Fibroblast of lung (primary cell): ENCODE measurements around the gene ACKR2. TPM values are rescaled to one million over a fixed set of nuclear protein-coding genes. Genes with fewer than 3 reads are reported as not detected.

Source experiments
- DNase-seq, 2 donors: peaks; one replicate each; pipeline versions ENCODE4 v3.0.0 to v3.0.0-alpha.2; 2010; ENCODE audit warnings: low read depth in 2 of 2
- H2AFZ ChIP-seq: 2 replicates; pipeline ENCODE4 v1.5.1; 2012; ENCODE audit warnings: low read length, control low read depth, inconsistent platforms
- H3K27ac ChIP-seq: 2 replicates; pipeline ENCODE4 v1.5.1; 2011; ENCODE audit warnings: low read length, control low read depth; ENCODE audit not compliant: insufficient read depth
- H3K27me3 ChIP-seq: 2 replicates; pipeline ENCODE4 v1.5.1; 2011; ENCODE audit warnings: mild to moderate bottlenecking, low read length; ENCODE audit not compliant: control insufficient read depth, insufficient read depth
- H3K36me3 ChIP-seq: 2 replicates; pipeline ENCODE4 v1.5.1; 2011; ENCODE audit warnings: low read length; ENCODE audit not compliant: control insufficient read depth, insufficient read depth
- H3K4me1 ChIP-seq: 2 replicates; pipeline ENCODE4 v1.5.1; 2011; ENCODE audit warnings: low read length; ENCODE audit not compliant: control insufficient read depth, insufficient read depth; ENCODE audit errors: extremely low read depth
- H3K4me2 ChIP-seq: 2 replicates; pipeline ENCODE4 v1.5.1; 2011; ENCODE audit warnings: low read length, control low read depth; ENCODE audit not compliant: insufficient read depth; ENCODE audit errors: extremely low read depth
- H3K4me3 ChIP-seq, 4 experiments: fragments of 200-600 bp in 1 of 4; sonication (generic) in 1 of 4; replicated peaks in 1 of 4; 2 replicates each; pipeline ENCODE4 v1.5.1; 2011 to 2016; ENCODE audit warnings: low read length in 4 of 4, low read depth in 3 of 4, mild to moderate bottlenecking in 3 of 4, control low read depth in 2 of 4, inconsistent platforms in 1 of 4, mixed read lengths in 1 of 4; ENCODE audit not compliant: insufficient read depth in 1 of 4; ENCODE audit errors: control extremely low read depth in 1 of 4
- H3K79me2 ChIP-seq: 2 replicates; pipeline ENCODE4 v1.5.1; 2012; ENCODE audit warnings: mild to moderate bottlenecking, low read length, inconsistent platforms; ENCODE audit not compliant: control insufficient read depth, insufficient read depth
- H3K9ac ChIP-seq: 2 replicates; pipeline ENCODE4 v1.5.1; 2011; ENCODE audit warnings: mild to moderate bottlenecking, low read length, control low read depth; ENCODE audit not compliant: insufficient read depth
- H3K9me3 ChIP-seq: 2 replicates; pipeline ENCODE4 v1.5.1; 2012; ENCODE audit warnings: low read depth, low read length; ENCODE audit not compliant: control insufficient read depth, insufficient read depth
- H4K20me1 ChIP-seq: 2 replicates; pipeline ENCODE4 v1.5.1; 2011; ENCODE audit warnings: low read length; ENCODE audit not compliant: control insufficient read depth, insufficient read depth; ENCODE audit errors: extremely low read depth
- CTCF ChIP-seq, 2 donors: IDR thresholded peaks in 1 of 2; conservative IDR thresholded peaks in 1 of 2; 1 replicate in 1 of 2; 2 replicates in 1 of 2; pipeline ENCODE4 v1.5.1; 2011 to 2012; ENCODE audit warnings: low read length in 2 of 2, control low read depth in 1 of 2, inconsistent platforms in 1 of 2, low read depth in 1 of 2, mild to moderate bottlenecking in 1 of 2
- EZH2 ChIP-seq: IDR thresholded peaks from 2 replicates; pipeline ENCODE4 v1.5.1; 2012; ENCODE audit warnings: low read length, control low read depth, mild to moderate bottlenecking; ENCODE audit errors: missing control alignments
- polyA plus RNA-seq, 2 donors: library from polyadenylated mRNA; depleted of rRNA in 1 of 2; stranded (reverse) in 1 of 2; unstranded in 1 of 2; fragments of >200 nt; gene quantifications; 2 replicates each; pipeline ENCODE4 v1.2.1, GENCODE V29; 2011 to 2012; ENCODE audit warnings: missing spikeins in 1 of 2
- total RNA-seq: library from RNA; depleted of rRNA; stranded (reverse); fragments of >200 nt; gene quantifications from 2 replicates; pipeline ENCODE4 v1.2.1, GENCODE V29; 2014

The ACKR2 gene
- total and polyA plus RNA-seq, 2 donors (not counting 1 experiment from before 2014, with no cell fraction given) = under 0.01 to 0.19 TPM

DNA sequence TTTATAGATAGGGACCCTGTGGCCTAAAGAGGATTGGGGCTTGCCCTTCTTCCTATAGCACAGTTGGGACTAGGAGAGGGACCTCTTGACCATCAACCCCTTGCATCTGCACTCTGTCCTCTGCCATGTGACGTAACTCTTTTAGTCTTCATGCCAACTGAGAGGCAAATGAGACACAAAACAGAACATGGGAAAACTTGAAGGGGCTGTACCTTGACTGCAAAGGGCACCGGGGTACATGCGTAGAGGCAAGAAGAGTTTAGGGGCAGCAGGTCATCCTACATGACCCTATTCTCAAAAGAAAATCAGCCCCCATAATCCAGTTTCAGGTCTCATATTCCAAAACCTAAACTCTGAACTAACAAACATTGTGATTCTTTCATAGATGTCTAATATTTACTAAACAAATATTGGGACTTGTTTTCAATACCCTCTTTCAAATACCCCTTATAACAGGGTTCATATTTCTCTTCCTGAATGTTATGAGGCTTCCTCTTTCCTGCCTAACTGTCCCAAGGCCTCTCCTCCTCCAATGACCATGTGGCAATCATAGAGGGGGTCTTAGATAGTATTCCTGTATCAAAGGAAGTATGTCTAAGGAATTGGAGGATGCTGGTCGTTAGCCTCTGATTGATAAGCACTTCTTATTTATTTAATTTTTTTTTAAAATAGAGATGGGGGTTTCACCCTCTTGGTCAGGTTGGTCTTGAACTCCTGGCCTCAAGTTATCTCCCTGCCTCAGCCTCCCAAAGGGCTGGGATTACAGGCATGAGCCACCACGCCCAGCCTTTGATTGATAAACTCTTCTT lies 20.6 kb downstream of the ACKR2 start:
- no peak for DNase-seq
- H4K20me1 ChIP-seq = no peaks in the 10 kb centered on the region
- no peak overlapping the region for H3K27ac ChIP-seq
- no peaks in the 10 kb centered on the region for H3K9me3 ChIP-seq
- no peak overlapping the region for H3K4me2 ChIP-seq
- H2AFZ ChIP-seq = no peak overlapping the region
- no peak for TF ChIP-seq CTCF (conservative IDR thresholded peaks at IDR 0.05 in 1 of 2, IDR thresholded peaks at IDR 0.05 in 1 of 2; ENCODE audit: low read depth in 1 of 2, low read length in 2 of 2)
- no peak for TF ChIP-seq EZH2
- no peaks in the 10 kb centered on the region for H3K36me3 ChIP-seq
- H3K4me1 ChIP-seq = no peaks in the 10 kb centered on the region
- no peak overlapping the region for H3K9ac ChIP-seq
- no peak overlapping the region for H3K4me3 ChIP-seq
- no peaks in the 10 kb centered on the region for H3K79me2 ChIP-seq
- H3K27me3 ChIP-seq = no peaks in the 10 kb centered on the region

DNA sequence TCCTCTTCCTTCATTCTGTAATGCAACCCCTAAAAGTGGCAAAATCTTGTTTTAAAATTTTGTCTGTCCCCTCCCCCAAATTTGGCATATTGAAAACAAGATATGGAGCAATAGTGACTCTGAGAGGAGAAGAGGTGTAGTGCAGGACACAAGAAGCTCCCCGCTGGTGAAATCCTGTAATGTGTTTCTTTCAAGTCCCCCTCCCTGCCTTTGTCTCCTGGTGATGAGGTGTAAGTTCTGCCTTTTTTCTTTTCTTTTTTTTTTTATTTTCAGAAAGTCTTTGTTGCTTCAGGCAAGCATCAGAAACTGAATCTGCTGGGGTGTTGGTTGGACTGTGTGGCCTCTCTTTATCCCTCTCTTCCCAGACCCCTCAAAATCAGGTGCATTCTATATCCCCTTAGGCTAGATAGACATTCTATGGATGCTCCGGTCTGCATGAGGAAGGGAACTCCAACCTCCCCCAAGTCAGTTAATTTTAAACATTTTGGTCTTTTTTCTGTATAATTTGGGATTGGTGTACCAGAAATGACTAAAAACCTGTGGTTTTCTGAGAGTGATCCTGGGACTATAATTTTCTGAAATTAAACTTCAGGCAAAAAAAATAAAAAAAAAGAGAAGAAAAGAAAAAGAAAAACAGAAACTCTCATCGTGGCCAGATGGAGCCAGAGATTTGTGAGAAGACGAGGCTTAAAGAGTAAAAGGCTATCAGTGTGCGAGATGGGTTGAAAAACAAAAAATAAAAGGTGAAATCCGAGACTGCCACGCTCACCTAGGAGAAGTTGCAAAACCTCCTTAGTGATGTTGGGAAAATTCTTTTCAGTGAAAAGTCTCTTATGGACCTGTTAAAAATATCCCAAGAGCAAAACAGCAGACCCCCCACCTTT lies 21.4 kb downstream of the ACKR2 start:
- H3K27ac ChIP-seq = no peak overlapping the region
- DNase-seq = peak; percentile 14 to 66
- H2AFZ ChIP-seq = no peak overlapping the region
- no peaks in the 10 kb centered on the region for H3K36me3 ChIP-seq
- H3K9ac ChIP-seq = no peak overlapping the region
- H4K20me1 ChIP-seq = no peaks in the 10 kb centered on the region
- H3K4me2 ChIP-seq = no peak overlapping the region
- H3K27me3 ChIP-seq = no peaks in the 10 kb centered on the region
- H3K4me1 ChIP-seq = no peaks in the 10 kb centered on the region
- H3K4me3 ChIP-seq = no peak overlapping the region
- H3K9me3 ChIP-seq = no peaks in the 10 kb centered on the region
- H3K79me2 ChIP-seq = no peaks in the 10 kb centered on the region
- TF ChIP-seq EZH2 = no peak
- TF ChIP-seq CTCF (conservative IDR thresholded peaks at IDR 0.05 in 1 of 2, IDR thresholded peaks at IDR 0.05 in 1 of 2; ENCODE audit: low read depth in 1 of 2, low read length in 2 of 2) = peak; percentile 44 to 61

DNA sequence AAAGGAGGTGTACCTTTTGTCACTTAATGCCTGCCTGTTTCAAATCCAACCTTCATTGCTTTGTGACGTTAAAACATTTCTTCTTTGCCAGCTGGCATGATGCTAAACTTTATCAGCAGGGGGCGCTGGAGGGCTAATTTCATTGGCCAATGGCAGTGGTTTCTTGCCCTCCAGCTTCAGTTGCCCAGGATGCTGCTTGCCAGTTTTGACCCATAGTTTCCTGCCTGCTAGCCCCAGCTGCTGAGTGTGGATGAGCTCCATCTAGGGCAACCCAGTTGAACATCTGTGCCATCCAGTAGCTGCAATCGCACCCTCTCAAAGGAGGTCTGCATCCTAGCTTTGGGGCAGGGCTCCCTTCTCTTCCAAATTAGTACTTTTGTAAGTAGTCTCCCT lies 22.1 kb downstream of the ACKR2 start:
- H2AFZ ChIP-seq = no peak overlapping the region
- no peak overlapping the region for H3K9ac ChIP-seq
- no peaks in the 10 kb centered on the region for H3K79me2 ChIP-seq
- TF ChIP-seq EZH2 (no peak), CTCF (conservative IDR thresholded peaks at IDR 0.05 in 1 of 2, IDR thresholded peaks at IDR 0.05 in 1 of 2; ENCODE audit: low read depth in 1 of 2, low read length in 2 of 2) (peak; percentile 62 to 69)
- no peaks in the 10 kb centered on the region for H3K36me3 ChIP-seq
- no peak overlapping the region for H3K27ac ChIP-seq
- no peaks in the 10 kb centered on the region for H3K9me3 ChIP-seq
- no peak overlapping the region for H3K4me2 ChIP-seq
- H3K27me3 ChIP-seq = no peaks in the 10 kb centered on the region
- peak; percentile 18 to 59 for DNase-seq
- H4K20me1 ChIP-seq = no peaks in the 10 kb centered on the region
- H3K4me3 ChIP-seq = no peak overlapping the region
- H3K4me1 ChIP-seq = no peaks in the 10 kb centered on the region
